ENCODE data around the gene SLC15A3.

The SLC15A3 gene

GRCh38 chr11:60992842-60993409, 41.0 kb upstream of the SLC15A3 start:
- Histone ChIP-seq H3K9me3 (ENCODE audit: low read length) (no peaks in the 10 kb centered on the region), H3K27ac (ENCODE audit: low read depth, low read length, poor library complexity, severe bottlenecking) (no peak overlapping the region), H3K9ac (ENCODE audit: low read length) (no peak overlapping the region), H3K27me3 (ENCODE audit: insufficient read depth, low read length) (no peaks in the 10 kb centered on the region; the same call in 1 of the 2 replicates), H2AFZ (ENCODE audit: low read length) (no peak overlapping the region), H3K9me2 (ENCODE audit: low read depth, low read length) (no peaks in the 10 kb centered on the region), H3K4me2 (ENCODE audit: low read length) (no peak overlapping the region), H3F3A (ENCODE audit: insufficient read depth, low read length) (no peaks in the 10 kb centered on the region), H3K79me2 (ENCODE audit: insufficient read depth, low read length) (no peaks in the 10 kb centered on the region), H3K4me1 (ENCODE audit: insufficient read depth, low read length, severe bottlenecking) (peaks cover 6% of the 10 kb centered on the region), H3K4me3 (ENCODE audit: low read depth, low read length, poor library complexity, severe bottlenecking) (no peak overlapping the region), H4K20me1 (ENCODE audit: insufficient read depth, low read length) (no peaks in the 10 kb centered on the region), H3K36me3 (ENCODE audit: insufficient read depth, low read length) (no peaks in the 10 kb centered on the region)
- TF ChIP-seq EZH2 (IDR thresholded peaks at IDR 0.05; ENCODE audit: borderline replicate concordance, low read length) (no peak), CTCF (IDR thresholded peaks at IDR 0.05; ENCODE audit: low read length) (no peak)

- Histone ChIP-seq H3K4me1 (ENCODE audit: insufficient read depth, low read length, severe bottlenecking) (peaks cover 7% of the 10 kb centered on the region), H3F3A (ENCODE audit: insufficient read depth, low read length) (no peaks in the 10 kb centered on the region), H3K36me3 (ENCODE audit: insufficient read depth, low read length) (no peaks in the 10 kb centered on the region), H3K9me2 (ENCODE audit: low read depth, low read length) (no peaks in the 10 kb centered on the region), H2AFZ (ENCODE audit: low read length) (no peak overlapping the region), H4K20me1 (ENCODE audit: insufficient read depth, low read length) (no peaks in the 10 kb centered on the region), H3K27me3 (ENCODE audit: insufficient read depth, low read length) (no peaks in the 10 kb centered on the region; the same call in 1 of the 2 replicates), H3K4me3 (ENCODE audit: low read depth, low read length, poor library complexity, severe bottlenecking) (no peak overlapping the region), H3K79me2 (ENCODE audit: insufficient read depth, low read length) (no peaks in the 10 kb centered on the region), H3K4me2 (ENCODE audit: low read length) (no peak overlapping the region), H3K9me3 (ENCODE audit: low read length) (no peaks in the 10 kb centered on the region), H3K27ac (ENCODE audit: low read depth, low read length, poor library complexity, severe bottlenecking) (no peak overlapping the region), H3K9ac (ENCODE audit: low read length) (no peak overlapping the region)
- TF ChIP-seq EZH2 (IDR thresholded peaks at IDR 0.05; ENCODE audit: borderline replicate concordance, low read length) = no peak
- TF ChIP-seq CTCF (IDR thresholded peaks at IDR 0.05; ENCODE audit: low read length) = no peak
Observed at GRCh38 chr11:60991457-60991856, 39.5 kb upstream of the SLC15A3 start.

GRCh38 chr11:60989093-60989650, 37.2 kb upstream of the SLC15A3 start:
- Histone ChIP-seq H3K9ac (ENCODE audit: low read length) (no peak overlapping the region), H3K36me3 (ENCODE audit: insufficient read depth, low read length) (no peaks in the 10 kb centered on the region), H3K79me2 (ENCODE audit: insufficient read depth, low read length) (no peaks in the 10 kb centered on the region), H3K4me2 (ENCODE audit: low read length) (no peak overlapping the region), H3K9me2 (ENCODE audit: low read depth, low read length) (no peaks in the 10 kb centered on the region), H3K27ac (ENCODE audit: low read depth, low read length, poor library complexity, severe bottlenecking) (no peak overlapping the region), H2AFZ (ENCODE audit: low read length) (no peak overlapping the region), H3K4me1 (ENCODE audit: insufficient read depth, low read length, severe bottlenecking) (peaks cover 15% of the 10 kb centered on the region), H4K20me1 (ENCODE audit: insufficient read depth, low read length) (no peaks in the 10 kb centered on the region), H3K9me3 (ENCODE audit: low read length) (no peaks in the 10 kb centered on the region), H3K4me3 (ENCODE audit: low read depth, low read length, poor library complexity, severe bottlenecking) (no peak overlapping the region), H3F3A (ENCODE audit: insufficient read depth, low read length) (no peaks in the 10 kb centered on the region), H3K27me3 (ENCODE audit: insufficient read depth, low read length) (no peaks in the 10 kb centered on the region; the same call in 1 of the 2 replicates)
- TF ChIP-seq EZH2 (IDR thresholded peaks at IDR 0.05; ENCODE audit: borderline replicate concordance, low read length) (no peak), CTCF (IDR thresholded peaks at IDR 0.05; ENCODE audit: low read length) (no peak)
